MCF 10A (cell line): ENCODE data around the gene KIAA1755. TPM values are rescaled to one million over a fixed set of nuclear protein-coding genes. Genes with fewer than 3 reads are reported as not detected.

Experiments used
- BruUV-seq: library from RNA; stranded (reverse); fragments of 400-500 nt; replicated peaks from 2 replicates; lab custom pipeline; 2021; lab: Mats Ljungman, UMichigan
- CTCF ChIA-PET: fragments of 300-600 bp; sonication (Branson Sonifier 250); formaldehyde crosslinking; extraction: SDS; loops from one replicate; lab custom pipeline; 2021; ENCODE audit warnings: antibody characterized with exemption, inconsistent platforms; lab: Yijun Ruan, JAX
- POLR2A ChIA-PET: fragments of 300-600, 350-650 bp; sonication (Branson Sonifier 250); formaldehyde crosslinking; extraction: SDS; loops from one replicate; lab custom pipeline; 2020; ENCODE audit warnings: antibody characterized with exemption, inconsistent platforms; lab: Yijun Ruan, JAX
- DNase-seq: peaks from one replicate; pipeline ENCODE4 v3.0.0-alpha.2; 2018; ENCODE audit not compliant: unreplicated experiment
- H3K27ac Mint-ChIP-seq: one replicate; pipeline ENCODE4 v1.8.0; 2022; ENCODE audit warnings: mild to moderate bottlenecking, low read depth, mixed read lengths; ENCODE audit not compliant: unreplicated experiment
- H3K27me3 Mint-ChIP-seq: one replicate; pipeline ENCODE4 v1.8.0; 2022; ENCODE audit warnings: mixed read lengths; ENCODE audit not compliant: insufficient read depth, unreplicated experiment
- H3K36me3 Mint-ChIP-seq: one replicate; pipeline ENCODE4 v1.8.0; 2022; ENCODE audit warnings: mild to moderate bottlenecking, moderate library complexity, mixed read lengths; ENCODE audit not compliant: insufficient read depth, unreplicated experiment
- H3K4me1 Mint-ChIP-seq: one replicate; pipeline ENCODE4 v1.8.0; 2022; ENCODE audit warnings: mixed read lengths; ENCODE audit not compliant: insufficient read depth, unreplicated experiment
- H3K4me3 Mint-ChIP-seq: one replicate; pipeline ENCODE4 v1.8.0; 2022; ENCODE audit warnings: mild to moderate bottlenecking, moderate library complexity, mixed read lengths; ENCODE audit not compliant: unreplicated experiment
- H3K9me3 Mint-ChIP-seq: one replicate; pipeline ENCODE4 v1.8.0; 2022; ENCODE audit warnings: mixed read lengths; ENCODE audit not compliant: unreplicated experiment
- CTCF ChIP-seq: fragments of 200-600 bp; IDR thresholded peaks from one replicate; pipeline ENCODE4 v1.8.0; 2022; ENCODE audit warnings: antibody characterized with exemption, mild to moderate bottlenecking; ENCODE audit not compliant: unreplicated experiment
- intact Hi-C: fragments of 100-400 bp; cut with micrococcal nuclease; formaldehyde crosslinking; loops from 2 replicates; pipeline ENCODE4 v1.14.1; 2022
- total RNA-seq: library from RNA; stranded (reverse); gene quantifications from 2 replicates; pipeline ENCODE4 v1.2.3, GENCODE V29; 2022

Gene KIAA1755
- total RNA-seq, 1 experiment from 2014 or later: not detected

GRCh38 chr20:38192323-38192885 is 68.1 kb downstream of the KIAA1755 start:
- H3K36me3 Mint-ChIP-seq: no peaks in the 10 kb centered on the region
- no peak overlapping the region for H3K27ac Mint-ChIP-seq
- no peaks in the 10 kb centered on the region for H3K9me3 Mint-ChIP-seq
- no TSS peak for BruUV-seq
- ChIA-PET CTCF (interaction anchor here (0.9 to 11.8 kb wide), 5 partner anchors 10 to 32 kb away, joined by 3 to 198 read pairs (median 5); no protein-coding TSS in a partner anchor), POLR2A (interaction anchor here (0.7 kb wide), 1 partner anchor 65 kb away, joined by 3 read pairs; no protein-coding TSS in a partner anchor)
- intact Hi-C loops: no loop called here
- H3K4me1 Mint-ChIP-seq: peaks cover 29% of the 10 kb centered on the region
- no peak overlapping the region for H3K4me3 Mint-ChIP-seq
- DNase-seq: no peak
- H3K27me3 Mint-ChIP-seq: no peaks in the 10 kb centered on the region
- no peak for TF ChIP-seq CTCF

- Mint-ChIP-seq H3K4me3 (no peak overlapping the region), H3K27ac (no peak overlapping the region), H3K27me3 (no peaks in the 10 kb centered on the region), H3K9me3 (no peaks in the 10 kb centered on the region), H3K36me3 (no peaks in the 10 kb centered on the region), H3K4me1 (peaks cover 24% of the 10 kb centered on the region)
- CTCF ChIA-PET: interaction anchor here (0.5 to 1.6 kb wide), 7 partner anchors 9 to 165 kb away, joined by 3 to 5 read pairs (median 3); no protein-coding TSS in a partner anchor
- intact Hi-C loops: no loop called here
- no TSS peak for BruUV-seq
- DNase-seq: no peak
- POLR2A ChIA-PET: interaction anchor here (0.7 kb wide), 1 partner anchor 65 kb away, joined by 3 read pairs; no protein-coding TSS in a partner anchor
- no peak for TF ChIP-seq CTCF
Observed at GRCh38 chr20:38191654-38192053, 68.9 kb downstream of the KIAA1755 start.

GRCh38 chr20:38190936-38191371 is 69.6 kb downstream of the KIAA1755 start:
- H3K36me3 Mint-ChIP-seq: no peaks in the 10 kb centered on the region
- CTCF ChIA-PET: interaction anchor here (0.6 to 3.0 kb wide), 4 partner anchors 22 to 134 kb away, joined by 3 to 11 read pairs (median 4); no protein-coding TSS in a partner anchor
- TF ChIP-seq CTCF: no peak
- no peaks in the 10 kb centered on the region for H3K9me3 Mint-ChIP-seq
- H3K4me3 Mint-ChIP-seq: no peak overlapping the region
- peaks cover 19% of the 10 kb centered on the region for H3K4me1 Mint-ChIP-seq
- H3K27me3 Mint-ChIP-seq: no peaks in the 10 kb centered on the region
- DNase-seq: no peak
- BruUV-seq: no TSS peak
- intact Hi-C loops: no loop called here
- no peak overlapping the region for H3K27ac Mint-ChIP-seq
- POLR2A ChIA-PET: no interaction called here

GRCh38 chr20:38190166-38190565 is 70.4 kb downstream of the KIAA1755 start:
- POLR2A ChIA-PET: no interaction called here
- Mint-ChIP-seq H3K9me3 (no peaks in the 10 kb centered on the region), H3K27me3 (no peaks in the 10 kb centered on the region), H3K4me3 (no peak overlapping the region), H3K4me1 (peaks cover 11% of the 10 kb centered on the region), H3K36me3 (no peaks in the 10 kb centered on the region), H3K27ac (no peak overlapping the region)
- no TSS peak for BruUV-seq
- CTCF ChIA-PET: interaction anchor here (1.5 to 3.0 kb wide), 2 partner anchors 22 to 31 kb away, joined by 4 to 11 read pairs; no protein-coding TSS in a partner anchor
- intact Hi-C loops: no loop called here
- DNase-seq: no peak
- no peak for TF ChIP-seq CTCF
